BE2C (cell line): ENCODE data around the gene IL24. TPM values are rescaled to one million over a fixed set of nuclear protein-coding genes. Genes with fewer than 3 reads are reported as not detected.
"Not testable (repeated sequence)": the region's sequence is repeated elsewhere in the genome, so short reads cannot be mapped to it uniquely, and the experiment has no call there.

Source experiments
- DNase-seq: peaks from one replicate; pipeline ENCODE4 v3.0.0-alpha.2; 2020
- H3K27me3 ChIP-seq: fragments of 250-450 bp; sonication (Bioruptor Pico); 2 replicates; pipeline ENCODE4 v1.5.1; 2020; ENCODE audit warnings: mild to moderate bottlenecking
- H3K36me3 ChIP-seq: fragments of 250-450 bp; sonication (Bioruptor Pico); 2 replicates; pipeline ENCODE4 v1.5.1; 2020; ENCODE audit warnings: mild to moderate bottlenecking
- H3K4me1 ChIP-seq: fragments of 250-450 bp; sonication (Bioruptor Pico); 2 replicates; pipeline ENCODE4 v1.5.1; 2020
- H3K4me3 ChIP-seq: 2 replicates; pipeline ENCODE4 v1.5.1; 2011; ENCODE audit warnings: low read depth, low read length
- H3K9me3 ChIP-seq: fragments of 250-450 bp; sonication (Bioruptor Pico); 2 replicates; pipeline ENCODE4 v1.5.1; 2020
- CTCF ChIP-seq: IDR thresholded peaks from 2 replicates; pipeline ENCODE4 v1.5.1; 2012; ENCODE audit warnings: mild to moderate bottlenecking, low read depth, low read length
- polyA plus RNA-seq: library from polyadenylated mRNA; unstranded; fragments of >200 nt; gene quantifications from one replicate; pipeline ENCODE4 v1.2.1, GENCODE V29; 2012; ENCODE audit warnings: low read depth, missing spikeins; ENCODE audit not compliant: insufficient read length, insufficient read depth

The IL24 gene
- polyA plus RNA-seq = 0.36 TPM

- no peaks in the 10 kb centered on the region for H3K27me3 ChIP-seq
- DNase-seq = no peak
- no peak for TF ChIP-seq CTCF
- no peak within 1 kb of the TSS for H3K4me3 ChIP-seq
- H3K36me3 ChIP-seq = no peaks in the 10 kb centered on the region
- peaks cover 3% of the 10 kb centered on the region; the same call in 1 of the 2 replicates for H3K9me3 ChIP-seq
- H3K4me1 ChIP-seq = peaks cover 5% of the 10 kb centered on the region
Measured at GRCh38 chr1:206897175-206897574, at the start of gene IL24. Gene IL24 (plus strand): TSS chr1:206897443. CDS start chr1:206897833, 390 bp downstream.

- no peaks in the 10 kb centered on the region for H3K9me3 ChIP-seq
Measured at GRCh38 chr1:206847946-206848345, 49.3 kb upstream of the IL24 start.

GRCh38 chr1:206850401-206850800 is 46.8 kb upstream of the IL24 start:
- no peaks in the 10 kb centered on the region for H3K36me3 ChIP-seq
- H3K4me3 ChIP-seq = no peak overlapping the region
- H3K4me1 ChIP-seq = no peaks in the 10 kb centered on the region
- no peaks in the 10 kb centered on the region for H3K9me3 ChIP-seq
- H3K27me3 ChIP-seq = no peaks in the 10 kb centered on the region
- no peak for DNase-seq
- no peak for TF ChIP-seq CTCF

More at GRCh38 chr1:206847946-206848345, 49.3 kb upstream of the IL24 start:
- no peak overlapping the region for H3K4me3 ChIP-seq
- no peak for TF ChIP-seq CTCF
- H3K36me3 ChIP-seq = no peaks in the 10 kb centered on the region
- DNase-seq = no peak
- no peaks in the 10 kb centered on the region for H3K27me3 ChIP-seq
- no peaks in the 10 kb centered on the region for H3K4me1 ChIP-seq

GRCh38 chr1:206851341-206852010 is 45.8 kb upstream of the IL24 start:
- no peak overlapping the region for H3K4me3 ChIP-seq
- no peaks in the 10 kb centered on the region for H3K27me3 ChIP-seq
- no peak for TF ChIP-seq CTCF
- DNase-seq = no peak
- no peaks in the 10 kb centered on the region for H3K4me1 ChIP-seq
- H3K9me3 ChIP-seq = no peaks in the 10 kb centered on the region
- H3K36me3 ChIP-seq = no peaks in the 10 kb centered on the region

- H3K9me3 ChIP-seq, H3K4me3 ChIP-seq, H3K27me3 ChIP-seq, H3K36me3 ChIP-seq, DNase-seq, H3K4me1 ChIP-seq: not testable (repeated sequence)
Measured at GRCh38 chr1:206852662-206853061, 44.6 kb upstream of the IL24 start.

- H3K36me3 ChIP-seq, H3K9me3 ChIP-seq, H3K4me3 ChIP-seq, DNase-seq, H3K27me3 ChIP-seq, H3K4me1 ChIP-seq: not testable (repeated sequence)
Measured at GRCh38 chr1:206853696-206854095, 43.5 kb upstream of the IL24 start.

GRCh38 chr1:206854401-206855129 is 42.7 kb upstream of the IL24 start:
- no peaks in the 10 kb centered on the region for H3K9me3 ChIP-seq
- no peaks in the 10 kb centered on the region for H3K27me3 ChIP-seq
- TF ChIP-seq CTCF = no peak
- no peak for DNase-seq
- no peak overlapping the region for H3K4me3 ChIP-seq
- no peaks in the 10 kb centered on the region for H3K36me3 ChIP-seq
- no peaks in the 10 kb centered on the region for H3K4me1 ChIP-seq
